ENCODE measurements around the gene COA5.

- TF ChIP-seq HMGXB4 (CRISPR knock-in tag; IDR thresholded peaks at IDR 0.05; ENCODE audit: borderline replicate concordance) (no peak), HDAC2 (IDR thresholded peaks at IDR 0.05) (no peak), CTCF (IDR thresholded peaks at IDR 0.05) (no peak), RAD21 (conservative IDR thresholded peaks at IDR 0.05 in 1 of 2, IDR thresholded peaks at IDR 0.05 in 1 of 2) (no peak), RFX5 (IDR thresholded peaks at IDR 0.05) (no peak)
Measured at GRCh38 chr2:98563394-98563793, 44.9 kb downstream of the COA5 start.
